PC-9 (cell line): ENCODE results near the gene RPS19BP1. TPM values are rescaled to one million over a fixed set of nuclear protein-coding genes. Genes with fewer than 3 reads are reported as not detected.

Experiments
- BruUV-seq: library from RNA; stranded (reverse); fragments of 400-500 nt; replicated peaks from 2 replicates; lab custom pipeline; 2021; lab: Mats Ljungman, UMichigan
- CTCF ChIA-PET: fragments of 300-600 bp; sonication (Branson Sonifier 250); formaldehyde crosslinking; loops from one replicate; lab custom pipeline; 2022; ENCODE audit warnings: antibody characterized with exemption; lab: Charles Lee
- POLR2A ChIA-PET: fragments of 300-600 bp; sonication (Branson Sonifier 250); formaldehyde crosslinking; loops from one replicate; lab custom pipeline; 2022; ENCODE audit warnings: antibody characterized with exemption; ENCODE audit not compliant: unreplicated experiment; lab: Charles Lee
- DNase-seq, 2 experiments: peaks; one replicate each; pipeline versions ENCODE4 v3.0.0 to v3.0.0-alpha.2; 2015 to 2022; ENCODE audit warnings: mixed read lengths in 1 of 2
- H2AFZ ChIP-seq: fragments of 200-600 bp; sonication (generic); 2 replicates; pipeline ENCODE4 v1.8.1; 2017; ENCODE audit warnings: antibody characterized with exemption
- H3F3A ChIP-seq: fragments of 200-600 bp; sonication (generic); 2 replicates; pipeline ENCODE4 v1.8.1; 2017; ENCODE audit warnings: antibody characterized with exemption, mild to moderate bottlenecking, low read depth; ENCODE audit not compliant: insufficient read depth
- H3K27ac ChIP-seq: fragments of 200-600 bp; sonication (generic); 2 replicates; pipeline ENCODE4 v1.6.1; 2016; ENCODE audit warnings: mixed run types
- H3K27me3 ChIP-seq: fragments of 200-600 bp; sonication (generic); 2 replicates; pipeline ENCODE4 v1.6.1; 2016; ENCODE audit warnings: low read depth, mixed run types; ENCODE audit not compliant: insufficient read depth
- H3K36me3 ChIP-seq: fragments of 200-600 bp; sonication (generic); 2 replicates; pipeline ENCODE4 v1.6.1; 2016; ENCODE audit warnings: low read depth, mixed run types
- H3K4me1 ChIP-seq: fragments of 200-600 bp; sonication (generic); replicated peaks from 2 replicates; pipeline ENCODE4 v1.6.1; 2016; ENCODE audit warnings: mixed run types; ENCODE audit not compliant: insufficient read depth
- H3K4me2 ChIP-seq: fragments of 200-600 bp; sonication (generic); 2 replicates; pipeline ENCODE4 v1.6.1; 2017; ENCODE audit warnings: mixed run types
- H3K4me3 ChIP-seq: fragments of 200-600 bp; sonication (generic); 2 replicates; pipeline ENCODE4 v1.6.1; 2016; ENCODE audit warnings: mixed run types
- H3K79me2 ChIP-seq: fragments of 200-600 bp; sonication (generic); 2 replicates; pipeline ENCODE4 v1.6.1; 2017; ENCODE audit warnings: low read depth, mixed run types
- H3K9me2 ChIP-seq: fragments of 200-600 bp; sonication (generic); 2 replicates; pipeline ENCODE4 v1.8.1; 2017; ENCODE audit warnings: mild to moderate bottlenecking; ENCODE audit not compliant: insufficient read depth
- H3K9me3 ChIP-seq: fragments of 200-600 bp; sonication (generic); 2 replicates; pipeline ENCODE4 v1.8.1; 2016; ENCODE audit warnings: low read depth; ENCODE audit not compliant: insufficient read depth
- H4K20me1 ChIP-seq: fragments of 200-600 bp; sonication (generic); 2 replicates; pipeline ENCODE4 v1.8.1; 2017; ENCODE audit not compliant: insufficient read depth
- CTCF ChIP-seq: fragments of 200-600 bp; sonication (generic); conservative IDR thresholded peaks from 2 replicates; pipeline ENCODE4 v1.6.1; 2017; ENCODE audit warnings: mixed run types, antibody characterized with exemption, mild to moderate bottlenecking, moderate library complexity
- EZH2 ChIP-seq: fragments of 200-600 bp; sonication (generic); IDR thresholded peaks from 2 replicates; pipeline ENCODE4 v1.8.0; 2017; ENCODE audit warnings: antibody characterized with exemption, low read depth
- intact Hi-C: fragments of 100-400 bp; cut with micrococcal nuclease; formaldehyde crosslinking; loops from one replicate; pipeline ENCODE4 v1.10.0; 2022; ENCODE audit not compliant: unreplicated experiment
- total RNA-seq: library from RNA; stranded (reverse); gene quantifications from 2 replicates; pipeline ENCODE4 v1.2.3, GENCODE V29; 2021

Gene RPS19BP1
- total RNA-seq, 1 experiment from 2014 or later: 60.7 TPM

- Histone ChIP-seq H3K9me2 (no peaks in the 10 kb centered on the region), H3K4me3 (no peak overlapping the region), H3K36me3 (no peaks in the 10 kb centered on the region), H3F3A (peaks cover 17% of the 10 kb centered on the region), H3K9me3 (no peaks in the 10 kb centered on the region), H3K27ac (no peak overlapping the region), H4K20me1 (no peaks in the 10 kb centered on the region), H2AFZ (no peak overlapping the region), H3K4me2 (no peak overlapping the region), H3K79me2 (no peaks in the 10 kb centered on the region), H3K27me3 (0 out of 2 replicates have a peak, but pooled peaks cover 10% of the 10 kb centered on the region), H3K4me1 (peaks cover 22% of the 10 kb centered on the region)
- BruUV-seq: no TSS peak
- ChIA-PET POLR2A (no interaction called here), CTCF (no interaction called here)
- DNase-seq: no peak
- TF ChIP-seq CTCF: no peak
- TF ChIP-seq EZH2: no peak
- intact Hi-C loops: loop anchor here (5.0 kb wide), 2 partner anchors 74 to 374 kb away; no protein-coding TSS in a partner anchor
Measured at GRCh38 chr22:39558254-39558727, 25.7 kb upstream of the RPS19BP1 start.

- H3K4me3 ChIP-seq: no peak overlapping the region
- CTCF ChIA-PET: interaction anchor here (0.6 kb wide), 1 partner anchor 466 kb away, joined by 5 read pairs; no protein-coding TSS in a partner anchor
- no TSS peak for BruUV-seq
- H3K9me3 ChIP-seq: no peaks in the 10 kb centered on the region
- H3K4me2 ChIP-seq: no peak overlapping the region
- 0 out of 2 replicates have a peak, but pooled peaks cover 15% of the 10 kb centered on the region for H3K27me3 ChIP-seq
- peaks cover 22% of the 10 kb centered on the region for H3K4me1 ChIP-seq
- H2AFZ ChIP-seq: no peak overlapping the region
- no peak overlapping the region for H3K27ac ChIP-seq
- TF ChIP-seq CTCF (no peak), EZH2 (no peak)
- no peaks in the 10 kb centered on the region for H4K20me1 ChIP-seq
- POLR2A ChIA-PET: no interaction called here
- intact Hi-C loops: loop anchor here (5.0 kb wide), 2 partner anchors 75 to 375 kb away; no protein-coding TSS in a partner anchor
- no peaks in the 10 kb centered on the region for H3K36me3 ChIP-seq
- H3K9me2 ChIP-seq: no peaks in the 10 kb centered on the region
- H3F3A ChIP-seq: peaks cover 13% of the 10 kb centered on the region
- no peaks in the 10 kb centered on the region for H3K79me2 ChIP-seq
- peak in 1 of 2 experiments; percentile 47 for DNase-seq
Measured at GRCh38 chr22:39556970-39557841, 24.7 kb upstream of the RPS19BP1 start.

GRCh38 chr22:39554151-39554550 lies 21.6 kb upstream of the RPS19BP1 start:
- Histone ChIP-seq H3F3A (peaks cover 9% of the 10 kb centered on the region; the same call in 1 of the 2 replicates), H3K27ac (no peak overlapping the region), H3K4me3 (no peak overlapping the region), H3K27me3 (peaks cover 36% of the 10 kb centered on the region; the same call in 1 of the 2 replicates), H3K9me3 (no peaks in the 10 kb centered on the region), H3K4me2 (no peak overlapping the region), H2AFZ (no peak overlapping the region), H3K4me1 (peaks cover 6% of the 10 kb centered on the region), H3K9me2 (no peaks in the 10 kb centered on the region), H3K36me3 (no peaks in the 10 kb centered on the region), H4K20me1 (no peaks in the 10 kb centered on the region), H3K79me2 (no peaks in the 10 kb centered on the region)
- no TSS peak for BruUV-seq
- intact Hi-C loops: no loop called here
- no peak for TF ChIP-seq EZH2
- no peak for TF ChIP-seq CTCF
- POLR2A ChIA-PET: no interaction called here
- CTCF ChIA-PET: no interaction called here
- DNase-seq: no peak
